HepG2 (cell line): ENCODE data around the gene GRHL1. TPM values are rescaled to one million over a fixed set of nuclear protein-coding genes. Genes with fewer than 3 reads are reported as not detected.
A peak's percentile ranks its signal among the peaks of the same experiment; 100 is the strongest.

Source experiments
- GABPA ChIP-seq, 2 experiments: IDR thresholded peaks; 2 replicates each; pipeline ENCODE4 v1.6.1; 2011 to 2016; ENCODE audit warnings: low read depth in 2 of 2, low read length in 1 of 2, missing biosample characterization in 1 of 2, missing genetic modification characterization in 1 of 2
- JUN ChIP-seq: sonication (generic); formaldehyde crosslinking; IDR thresholded peaks from 2 replicates; pipeline ENCODE4 v1.4.0; 2020; ENCODE audit warnings: mild to moderate bottlenecking, missing genetic modification reagents
- KDM5A ChIP-seq: fragments of 200-600 bp; sonication (generic); IDR thresholded peaks from 2 replicates; pipeline ENCODE4 v1.7.0; 2018; ENCODE audit warnings: antibody characterized with exemption, mild to moderate bottlenecking, low read length, borderline replicate concordance
- KLF15 ChIP-seq: sonication (generic); formaldehyde crosslinking; IDR thresholded peaks from 2 replicates; pipeline ENCODE4 v1.8.1; 2023; ENCODE audit warnings: borderline replicate concordance, mild to moderate bottlenecking, inconsistent platforms, missing genetic modification reagents, mixed read lengths
- KLF16 ChIP-seq, 2 experiments: sonication (generic) in 1 of 2; formaldehyde crosslinking in 1 of 2; IDR thresholded peaks; 2 replicates each; pipeline versions ENCODE4 v1.6.1 to v1.8.0; 2016 to 2023; ENCODE audit warnings: missing genetic modification reagents in 2 of 2, missing compliant biosample characterization in 1 of 2
- MTA1 ChIP-seq: sonication (generic); formaldehyde crosslinking; IDR thresholded peaks from 2 replicates; pipeline ENCODE4 v1.4.0; 2020; ENCODE audit warnings: missing genetic modification reagents, mild to moderate bottlenecking, borderline replicate concordance
- NFE2L2 ChIP-seq: fragments of 150-350 bp; IDR thresholded peaks from 2 replicates; pipeline ENCODE4 v1.6.1; 2014; ENCODE audit warnings: low read length
- NR2F6 ChIP-seq, 2 experiments: IDR thresholded peaks; 2 replicates each; pipeline ENCODE4 v1.6.1; 2016; ENCODE audit warnings: antibody characterized with exemption in 1 of 2, mild to moderate bottlenecking in 1 of 2
- RNF219 ChIP-seq: sonication (generic); formaldehyde crosslinking; IDR thresholded peaks from 2 replicates; pipeline ENCODE4 v1.5.0; 2020; ENCODE audit warnings: mild to moderate bottlenecking, missing genetic modification reagents
- SAP130 ChIP-seq: IDR thresholded peaks from 2 replicates; pipeline ENCODE4 v1.6.1; 2016; ENCODE audit warnings: low read depth
- TARDBP ChIP-seq: sonication (generic); formaldehyde crosslinking; IDR thresholded peaks from 2 replicates; pipeline ENCODE4 v1.8.0; 2022; ENCODE audit warnings: mild to moderate bottlenecking, missing genetic modification reagents
- TOPORS ChIP-seq: sonication (generic); formaldehyde crosslinking; IDR thresholded peaks from 2 replicates; pipeline ENCODE4 v1.8.0; 2023; ENCODE audit warnings: mild to moderate bottlenecking, missing genetic modification reagents
- ZBTB43 ChIP-seq: sonication (generic); formaldehyde crosslinking; conservative IDR thresholded peaks from 2 replicates; pipeline ENCODE4 v1.4.0; 2020; ENCODE audit warnings: missing genetic modification reagents
- ZKSCAN5 ChIP-seq: sonication (generic); formaldehyde crosslinking; IDR thresholded peaks from 2 replicates; pipeline ENCODE4 v1.5.1; 2020; ENCODE audit warnings: mild to moderate bottlenecking, missing genetic modification reagents
- ZNF263 ChIP-seq: sonication (generic); formaldehyde crosslinking; IDR thresholded peaks from 2 replicates; pipeline ENCODE4 v1.4.0; 2020; ENCODE audit warnings: missing genetic modification reagents
- ZNF496 ChIP-seq: sonication (generic); formaldehyde crosslinking; IDR thresholded peaks from 2 replicates; pipeline ENCODE4 v1.8.1; 2023; ENCODE audit warnings: mild to moderate bottlenecking, moderate library complexity, missing genetic modification reagents; ENCODE audit not compliant: insufficient replicate concordance
- ZNF737 ChIP-seq: sonication (generic); formaldehyde crosslinking; IDR thresholded peaks from 2 replicates; pipeline ENCODE4 v1.5.0; 2020; ENCODE audit warnings: missing genetic modification reagents, mild to moderate bottlenecking, borderline replicate concordance
- ZNF776 ChIP-seq: sonication (generic); formaldehyde crosslinking; IDR thresholded peaks from 2 replicates; pipeline ENCODE4 v1.4.0; 2020; ENCODE audit warnings: mild to moderate bottlenecking, missing genetic modification reagents
- ZNF816 ChIP-seq: sonication (generic); formaldehyde crosslinking; IDR thresholded peaks from 2 replicates; pipeline ENCODE4 v1.8.0; 2022; ENCODE audit warnings: missing genetic modification reagents, mild to moderate bottlenecking, borderline replicate concordance
- ZNF83 ChIP-seq: sonication (generic); formaldehyde crosslinking; IDR thresholded peaks from 2 replicates; pipeline ENCODE4 v1.4.0; 2020; ENCODE audit warnings: missing genetic modification reagents, mild to moderate bottlenecking, borderline replicate concordance
- ZNF850 ChIP-seq: sonication (generic); formaldehyde crosslinking; conservative IDR thresholded peaks from 2 replicates; pipeline ENCODE4 v1.9.0; 2021; ENCODE audit warnings: mild to moderate bottlenecking, missing genetic modification reagents
- polyA plus RNA-seq, 8 experiments: library from polyadenylated mRNA; depleted of rRNA in 3 of 8; stranded (reverse) in 7 of 8; unstranded in 1 of 8; fragments of >200 nt; fragmentation: Illumina TruSeq in 4 of 8; extraction: Trizol in 4 of 8; gene quantifications; 2 replicates each; pipeline versions ENCODE4 v1.2.1 to v1.2.3, GENCODE V29; 2011 to 2016; ENCODE audit warnings: low read depth in 4 of 8, missing spikeins in 1 of 8, mixed read lengths in 1 of 8; ENCODE audit not compliant: insufficient read depth in 1 of 8
- total RNA-seq, 5 experiments: library from RNA; depleted of rRNA; stranded (reverse); fragments of >200 nt; fragmentation: Illumina TruSeq; extraction: Trizol; gene quantifications; 2 replicates each; pipeline ENCODE4 v1.2.3, GENCODE V29; 2016; ENCODE audit warnings: low read depth in 1 of 5
- TF ChIP-seq, protein P1 (sequence below): sonication (generic); formaldehyde crosslinking; IDR thresholded peaks from 2 replicates; pipeline ENCODE4 v1.5.1; 2020; ENCODE audit warnings: mild to moderate bottlenecking, moderate library complexity, missing genetic modification reagents
- TF ChIP-seq, protein P2 (sequence below): sonication (generic); formaldehyde crosslinking; IDR thresholded peaks from 2 replicates; pipeline ENCODE4 v1.4.0; 2020; ENCODE audit warnings: missing genetic modification reagents

GRHL1 gene
- total and polyA plus RNA-seq, 2 of the 13 experiments (the other 11 are each of a cell fraction or from before 2014, with no cell fraction given) = 9.3 to 12.0 TPM

DNA sequence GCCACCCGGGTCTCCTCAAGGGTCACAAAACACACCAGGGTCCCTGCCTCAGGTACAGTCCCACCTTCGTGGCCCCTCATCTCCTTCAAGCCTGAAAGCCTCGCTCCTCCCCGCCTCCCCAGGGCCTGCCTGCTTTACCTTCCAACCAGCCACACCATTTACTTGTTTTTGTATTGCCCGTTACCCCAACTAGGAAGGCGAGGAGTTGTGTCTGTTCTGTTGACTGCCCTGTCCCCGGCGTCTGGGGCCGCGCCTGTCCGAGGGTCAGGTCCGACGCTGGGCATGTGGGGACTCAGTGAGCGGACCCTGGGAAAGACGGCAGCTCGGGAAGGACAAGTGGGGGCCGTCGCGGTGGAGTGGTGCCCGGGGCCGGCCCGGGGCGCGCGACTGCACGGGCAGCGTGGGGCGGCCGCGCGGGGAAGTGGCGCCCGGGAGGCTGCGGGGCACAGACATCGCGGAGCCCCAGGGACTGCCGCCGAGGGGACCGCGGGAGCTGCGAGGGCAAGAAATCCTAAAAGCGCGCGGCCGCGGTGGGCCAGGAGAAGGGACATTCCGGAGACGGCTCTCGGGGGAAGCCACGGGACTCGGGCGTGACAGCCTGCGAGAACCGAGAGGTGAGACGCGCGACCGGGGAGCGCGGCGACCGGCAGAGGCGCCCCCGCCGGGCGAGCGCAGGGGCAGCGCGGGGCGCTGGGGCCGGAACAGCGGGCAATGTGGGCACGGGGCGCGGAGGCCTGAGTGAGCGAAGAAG is 797 bp upstream of the GRHL1 start (continued):
- TF ChIP-seq TOPORS = 0 out of 2 replicates have a peak, but pooled peaks have one; percentile 3
- TF ChIP-seq RNF219 (CRISPR knock-in tag) = no peak
- no peak for TF ChIP-seq ZNF816 (CRISPR knock-in tag)
- no peak for TF ChIP-seq ZKSCAN5 (CRISPR knock-in tag)
- TF ChIP-seq KLF15 (CRISPR knock-in tag) = 0 out of 2 replicates have a peak, but pooled peaks have one; percentile 30
- TF ChIP-seq ZNF776 (CRISPR knock-in tag) = peak; percentile 79; the same call in 1 of the 2 replicates
- no peak for TF ChIP-seq ZNF83 (CRISPR knock-in tag)
- no peak for TF ChIP-seq GABPA (IDR thresholded peaks at IDR 0.05; ENCODE audit: low read depth, low read length)
- no peak for TF ChIP-seq GABPA (CRISPR knock-in tag; IDR thresholded peaks at IDR 0.05; ENCODE audit: low read depth)
- TF ChIP-seq MTA1 (CRISPR knock-in tag) = 0 out of 2 replicates have a peak, but pooled peaks have one; percentile 55
- TF ChIP-seq SAP130 (CRISPR knock-in tag) = peak; percentile 36
- TF ChIP-seq ZNF737 (CRISPR knock-in tag) = no peak
- TF ChIP-seq ZNF496 (CRISPR knock-in tag) = no peak
- no peak for TF ChIP-seq JUN (CRISPR knock-in tag)
- 0 out of 2 replicates have a peak, but pooled peaks have one; percentile 40 for TF ChIP-seq ZBTB43
- TF ChIP-seq, protein P1, sequence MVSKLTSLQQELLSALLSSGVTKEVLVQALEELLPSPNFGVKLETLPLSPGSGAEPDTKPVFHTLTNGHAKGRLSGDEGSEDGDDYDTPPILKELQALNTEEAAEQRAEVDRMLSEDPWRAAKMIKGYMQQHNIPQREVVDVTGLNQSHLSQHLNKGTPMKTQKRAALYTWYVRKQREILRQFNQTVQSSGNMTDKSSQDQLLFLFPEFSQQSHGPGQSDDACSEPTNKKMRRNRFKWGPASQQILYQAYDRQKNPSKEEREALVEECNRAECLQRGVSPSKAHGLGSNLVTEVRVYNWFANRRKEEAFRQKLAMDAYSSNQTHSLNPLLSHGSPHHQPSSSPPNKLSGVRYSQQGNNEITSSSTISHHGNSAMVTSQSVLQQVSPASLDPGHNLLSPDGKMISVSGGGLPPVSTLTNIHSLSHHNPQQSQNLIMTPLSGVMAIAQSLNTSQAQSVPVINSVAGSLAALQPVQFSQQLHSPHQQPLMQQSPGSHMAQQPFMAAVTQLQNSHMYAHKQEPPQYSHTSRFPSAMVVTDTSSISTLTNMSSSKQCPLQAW (CRISPR knock-in tag) = 0 out of 2 replicates have a peak, but pooled peaks have one; percentile 9
- no peak for TF ChIP-seq ZNF263 (CRISPR knock-in tag)
- TF ChIP-seq NR2F6 (IDR thresholded peaks at IDR 0.05) = no peak
- no peak for TF ChIP-seq NR2F6 (CRISPR knock-in tag; IDR thresholded peaks at IDR 0.05)
- TF ChIP-seq KLF16 (CRISPR knock-in tag; IDR thresholded peaks at IDR 0.05) = no peak
- no peak for TF ChIP-seq ZNF850
- TF ChIP-seq, protein P2, sequence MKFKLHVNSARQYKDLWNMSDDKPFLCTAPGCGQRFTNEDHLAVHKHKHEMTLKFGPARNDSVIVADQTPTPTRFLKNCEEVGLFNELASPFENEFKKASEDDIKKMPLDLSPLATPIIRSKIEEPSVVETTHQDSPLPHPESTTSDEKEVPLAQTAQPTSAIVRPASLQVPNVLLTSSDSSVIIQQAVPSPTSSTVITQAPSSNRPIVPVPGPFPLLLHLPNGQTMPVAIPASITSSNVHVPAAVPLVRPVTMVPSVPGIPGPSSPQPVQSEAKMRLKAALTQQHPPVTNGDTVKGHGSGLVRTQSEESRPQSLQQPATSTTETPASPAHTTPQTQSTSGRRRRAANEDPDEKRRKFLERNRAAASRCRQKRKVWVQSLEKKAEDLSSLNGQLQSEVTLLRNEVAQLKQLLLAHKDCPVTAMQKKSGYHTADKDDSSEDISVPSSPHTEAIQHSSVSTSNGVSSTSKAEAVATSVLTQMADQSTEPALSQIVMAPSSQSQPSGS (CRISPR knock-in tag) = no peak
- no peak for TF ChIP-seq TARDBP (CRISPR knock-in tag)
- no peak for TF ChIP-seq KDM5A
- no peak for TF ChIP-seq NFE2L2
